Stimulated activated CD8-positive, alpha-beta memory T cell treated with anti-CD3 and anti-CD28 coated beads, Interleukin-12 subunit alpha, Interleukin-12 subunit beta, amount 100 ng/mL, for 24 hours (primary cell): ENCODE data around the gene FGF9.

ENCODE experiments used
- DNase-seq: peaks from one replicate; pipeline ENCODE4 v3.0.0-alpha.2; 2020; ENCODE audit errors: extremely low read depth

FGF9 gene

GRCh38 chr13:21709697-21710096, 38.8 kb downstream of the FGF9 start:
- DNase-seq = no peak

DNA sequence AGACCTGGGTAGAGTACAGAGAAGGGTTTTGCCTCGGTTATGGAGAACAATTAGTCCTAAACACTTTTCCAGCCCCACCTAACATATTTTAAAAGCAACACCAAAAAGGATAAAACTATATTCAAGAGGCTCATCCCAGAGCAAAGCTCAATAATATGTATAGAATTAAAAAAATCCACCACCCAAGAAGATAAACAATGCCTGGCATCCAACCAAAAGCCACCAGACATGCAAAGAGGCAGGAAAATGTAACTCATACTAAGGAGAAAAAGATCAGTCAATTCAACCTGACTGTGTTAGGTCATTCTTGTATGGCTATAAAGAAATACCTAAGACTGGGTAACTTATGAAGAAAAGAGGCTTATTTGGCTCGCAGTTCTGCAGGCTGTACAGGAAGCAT, 39.3 kb downstream of the FGF9 start:
- no peak for DNase-seq

GRCh38 chr13:21717817-21718216, 46.9 kb downstream of the FGF9 start:
- DNase-seq = no peak

- DNase-seq = no peak
These were observed 48.6 kb downstream of the FGF9 start for GRCh38 chr13:21719463-21719862.

GRCh38 chr13:21723807-21724505, 53.1 kb downstream of the FGF9 start:
- DNase-seq = no peak

DNA sequence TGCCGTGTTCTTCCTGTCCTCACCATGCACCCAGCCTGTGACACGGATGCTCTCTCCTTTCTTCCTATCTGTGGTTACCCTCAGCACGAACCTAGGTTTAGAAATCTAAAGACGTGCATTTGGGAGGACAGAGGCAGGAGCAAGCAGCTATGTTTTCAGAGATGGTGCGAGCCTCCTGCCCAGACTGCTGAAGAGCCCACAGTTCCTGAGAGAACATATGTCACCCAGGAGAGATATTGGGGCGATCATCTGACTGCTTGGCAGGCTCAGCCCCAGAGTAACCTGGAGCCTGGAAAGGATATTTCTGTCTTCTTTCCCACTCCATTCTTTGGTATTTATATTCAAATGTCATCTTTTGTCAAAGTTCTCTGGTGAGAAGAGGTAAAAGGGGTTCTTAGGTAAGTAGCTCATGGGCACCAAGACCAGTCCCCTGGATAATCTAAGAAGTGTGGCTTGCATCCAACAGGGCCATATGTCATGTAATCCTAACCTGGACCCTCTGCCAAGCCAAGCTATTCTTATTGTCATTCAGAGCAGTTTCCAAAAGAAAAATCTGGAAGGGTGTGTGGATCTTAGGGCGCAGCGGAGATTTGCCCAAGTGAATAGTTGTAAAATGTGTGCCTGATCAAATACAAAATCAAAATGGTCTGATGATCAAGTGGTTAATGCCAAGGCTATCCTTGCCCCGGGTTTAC, 59.5 kb downstream of the FGF9 start:
- no peak for DNase-seq

- no peak for DNase-seq
These were observed 62.8 kb downstream of the FGF9 start for GRCh38 chr13:21733475-21734263.

DNA sequence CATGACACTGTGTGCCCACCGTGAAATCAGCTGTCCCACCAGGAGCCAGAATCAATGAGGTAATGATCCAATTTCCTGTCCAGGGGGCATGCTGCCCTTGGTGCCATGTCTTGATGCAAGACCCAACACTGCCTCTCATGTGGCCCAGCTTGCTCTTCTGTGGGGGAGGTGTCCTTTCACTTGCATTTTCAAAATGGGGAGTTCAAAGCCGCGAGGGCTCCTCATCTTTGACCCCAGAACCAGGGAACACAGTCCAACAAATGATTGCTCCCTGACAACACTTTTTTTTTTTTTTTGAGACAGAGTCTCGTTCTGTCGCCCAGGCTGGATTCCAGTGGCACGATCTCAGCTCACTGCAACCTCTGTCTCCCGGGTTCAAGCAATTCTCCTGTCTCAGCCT, 64.1 kb downstream of the FGF9 start:
- no peak for DNase-seq

DNA sequence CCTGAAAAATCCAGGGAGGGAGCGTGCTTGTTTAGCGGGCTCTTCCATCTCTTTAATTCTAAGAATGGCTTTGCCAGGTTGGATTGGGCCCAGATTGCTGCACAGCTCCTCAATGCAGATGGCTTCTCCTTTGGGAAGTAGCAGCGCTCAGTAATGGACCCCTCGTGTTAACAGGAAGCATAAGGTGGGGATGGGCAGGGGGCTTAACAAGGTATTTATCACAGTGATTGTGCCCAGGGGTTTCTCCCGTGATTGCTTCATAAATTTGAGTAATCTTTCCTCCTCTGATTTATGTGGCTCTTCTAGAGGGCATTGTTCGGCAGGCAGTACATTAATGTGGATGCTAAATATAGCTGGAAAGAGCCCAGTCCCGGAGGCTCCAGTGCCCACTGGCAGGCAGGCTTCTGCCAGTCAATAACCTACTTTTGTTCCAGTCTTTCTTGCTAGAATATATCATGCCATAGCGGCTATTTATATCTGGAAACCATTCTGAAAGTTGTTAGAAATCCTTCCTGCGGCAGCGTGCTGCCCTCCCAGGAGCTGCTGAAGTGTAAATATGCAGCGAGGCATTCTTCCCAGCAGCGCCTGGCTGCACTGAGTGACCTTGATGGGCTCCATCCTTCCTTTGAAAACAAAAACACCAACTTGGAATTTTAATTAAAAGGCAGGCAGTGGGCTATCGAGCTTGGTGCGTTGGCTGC, 65.0 kb downstream of the FGF9 start:
- DNase-seq = no peak

DNA sequence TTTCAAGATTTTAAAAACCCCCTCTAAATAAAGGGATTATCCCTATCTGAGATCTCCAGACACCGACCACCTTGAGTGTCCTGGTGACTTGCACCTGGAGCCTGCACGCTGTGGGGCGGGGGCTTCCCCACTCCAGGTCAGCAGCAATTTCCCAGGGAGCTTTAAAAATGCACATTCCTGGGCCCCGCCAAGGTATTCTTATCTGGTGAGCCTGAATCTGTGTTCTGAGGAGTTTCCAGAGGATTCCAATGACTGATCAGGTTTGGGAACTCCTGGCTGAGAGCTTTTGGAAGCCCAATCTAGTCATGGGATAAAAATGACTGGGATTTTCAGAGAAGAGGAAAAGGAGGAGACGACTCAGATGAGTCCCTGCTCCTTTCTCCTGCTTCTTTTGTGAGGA, 66.1 kb downstream of the FGF9 start:
- DNase-seq = no peak

DNA sequence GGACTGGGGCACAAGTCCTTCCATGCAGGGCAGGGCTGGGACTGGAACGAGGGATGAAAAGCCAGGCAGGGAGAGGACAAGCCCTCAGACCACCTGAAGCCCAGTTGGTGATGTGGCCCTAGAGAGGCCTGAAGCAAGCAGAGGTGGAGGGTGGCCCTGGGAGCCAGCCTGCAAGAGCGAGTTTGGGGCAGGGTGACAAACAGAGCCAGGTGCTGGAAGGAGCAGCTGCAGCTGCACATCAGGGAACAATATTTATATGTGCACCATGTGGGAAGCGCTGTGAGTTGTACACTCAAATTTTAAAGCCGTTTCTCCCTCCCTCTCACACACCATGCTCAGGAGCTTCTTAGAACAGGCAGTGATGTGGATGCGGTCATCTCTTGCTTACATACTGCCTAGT, 67.8 kb downstream of the FGF9 start:
- DNase-seq = no peak

DNA sequence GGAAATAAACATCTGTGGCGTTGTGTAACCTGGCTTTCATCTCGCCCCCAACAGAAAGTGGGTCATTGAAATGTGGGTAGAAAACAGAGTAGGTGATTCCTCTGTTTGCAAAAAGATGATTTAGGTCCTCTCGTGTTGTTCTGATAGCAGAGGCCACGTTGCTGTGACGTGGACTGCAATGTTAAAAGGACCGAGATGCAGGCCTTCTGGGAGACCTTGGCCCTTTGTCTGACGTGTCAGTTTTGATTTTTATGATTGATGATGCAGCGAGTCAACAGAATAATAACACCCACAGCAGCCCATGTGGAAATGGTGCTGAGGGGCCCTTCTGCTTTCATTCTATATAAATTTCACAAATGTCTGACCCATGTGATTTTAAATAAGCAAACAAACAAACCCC, 68.9 kb downstream of the FGF9 start:
- no peak for DNase-seq

GRCh38 chr13:21741396-21741979, 70.6 kb downstream of the FGF9 start:
- no peak for DNase-seq

GRCh38 chr13:21742096-21742495, 71.2 kb downstream of the FGF9 start:
- DNase-seq = no peak

GRCh38 chr13:21744149-21744548, 73.3 kb downstream of the FGF9 start:
- DNase-seq = no peak

GRCh38 chr13:21745307-21745706, 74.4 kb downstream of the FGF9 start:
- no peak for DNase-seq

DNA sequence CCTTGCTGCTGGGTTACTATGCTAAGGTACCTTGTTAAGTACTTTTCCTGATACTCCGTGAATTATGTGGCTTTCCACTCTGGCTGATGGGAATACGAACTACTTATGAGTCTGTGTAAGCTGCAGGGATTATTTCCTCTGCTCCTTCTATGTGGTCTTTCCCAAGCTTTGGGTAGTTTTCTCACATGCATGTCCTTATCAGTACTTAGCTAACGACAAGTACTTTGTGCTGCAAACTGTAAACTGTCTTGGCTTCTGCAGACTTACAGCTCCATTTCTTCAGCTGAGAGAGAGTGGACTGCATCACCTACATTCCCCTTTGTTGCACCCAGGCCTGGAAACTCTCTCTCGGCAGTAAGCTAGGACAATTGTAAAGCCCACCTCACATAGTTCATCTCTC, 76.6 kb downstream of the FGF9 start:
- no peak for DNase-seq

GRCh38 chr13:21748166-21748565, 77.3 kb downstream of the FGF9 start:
- no peak for DNase-seq

DNA sequence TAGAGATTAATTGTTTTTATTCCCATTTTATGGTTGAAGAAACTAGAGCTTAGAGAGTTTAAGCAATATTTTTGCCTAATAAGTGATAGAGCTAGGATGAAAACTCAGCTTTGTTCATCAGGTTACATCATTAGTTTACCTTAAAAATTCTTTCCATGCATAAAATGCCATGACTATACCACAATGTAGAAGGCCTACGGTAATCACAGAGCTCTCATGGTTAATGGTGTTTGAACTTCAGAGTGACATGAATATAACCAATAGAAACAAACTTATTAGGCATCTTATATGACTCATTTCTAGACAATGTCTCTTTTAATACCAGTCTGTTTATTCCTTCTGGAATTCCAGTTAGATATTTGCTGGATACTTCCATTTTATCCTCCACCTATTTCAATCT, 78.5 kb downstream of the FGF9 start:
- no peak for DNase-seq

- no peak for DNase-seq
These were observed 81.6 kb downstream of the FGF9 start for GRCh38 chr13:21752501-21752900.

DNA sequence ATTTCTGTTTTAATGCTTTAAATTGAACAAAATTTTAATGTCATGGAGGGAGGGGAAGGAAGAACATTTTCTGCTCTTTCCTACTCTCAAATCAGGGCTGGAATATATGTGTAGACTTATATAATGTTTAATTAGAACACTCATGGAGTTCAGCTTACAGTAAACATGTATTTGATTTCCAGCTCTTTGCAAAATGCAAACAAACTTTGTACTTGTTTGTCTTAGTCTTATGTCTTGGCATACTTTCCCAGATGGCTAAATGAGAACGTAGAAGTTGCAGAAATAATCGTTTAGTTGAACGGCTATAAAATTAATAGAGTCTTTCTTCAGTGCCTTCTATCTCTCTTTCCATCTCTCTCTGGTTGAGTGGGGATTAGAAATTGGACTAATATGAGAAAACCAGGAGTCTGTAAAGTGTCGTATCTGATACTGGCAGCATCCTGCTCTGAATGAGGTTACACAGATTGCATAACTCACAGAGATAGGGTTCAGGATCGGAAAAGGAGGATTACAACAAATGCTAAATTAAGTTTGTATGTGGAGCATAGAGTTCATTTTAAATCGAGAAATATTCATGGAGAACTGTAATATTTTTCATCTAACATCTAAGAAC, 82.3 kb downstream of the FGF9 start:
- DNase-seq = no peak
